NCI-H226 (cell line): ENCODE measurements around the gene KCTD1.
A peak's percentile ranks its signal among the peaks of the same experiment; 100 is the strongest.

Experiments
- DNase-seq: peaks from one replicate; pipeline ENCODE4 v3.0.0-alpha.2; 2015

Gene KCTD1

GRCh38 chr18:26549263-26550094, 1.1 kb upstream of the KCTD1 start:
- DNase-seq = peak; percentile 80

GRCh38 chr18:26547646-26548414, 523 bp downstream of the KCTD1 start:
- DNase-seq = no peak

DNA sequence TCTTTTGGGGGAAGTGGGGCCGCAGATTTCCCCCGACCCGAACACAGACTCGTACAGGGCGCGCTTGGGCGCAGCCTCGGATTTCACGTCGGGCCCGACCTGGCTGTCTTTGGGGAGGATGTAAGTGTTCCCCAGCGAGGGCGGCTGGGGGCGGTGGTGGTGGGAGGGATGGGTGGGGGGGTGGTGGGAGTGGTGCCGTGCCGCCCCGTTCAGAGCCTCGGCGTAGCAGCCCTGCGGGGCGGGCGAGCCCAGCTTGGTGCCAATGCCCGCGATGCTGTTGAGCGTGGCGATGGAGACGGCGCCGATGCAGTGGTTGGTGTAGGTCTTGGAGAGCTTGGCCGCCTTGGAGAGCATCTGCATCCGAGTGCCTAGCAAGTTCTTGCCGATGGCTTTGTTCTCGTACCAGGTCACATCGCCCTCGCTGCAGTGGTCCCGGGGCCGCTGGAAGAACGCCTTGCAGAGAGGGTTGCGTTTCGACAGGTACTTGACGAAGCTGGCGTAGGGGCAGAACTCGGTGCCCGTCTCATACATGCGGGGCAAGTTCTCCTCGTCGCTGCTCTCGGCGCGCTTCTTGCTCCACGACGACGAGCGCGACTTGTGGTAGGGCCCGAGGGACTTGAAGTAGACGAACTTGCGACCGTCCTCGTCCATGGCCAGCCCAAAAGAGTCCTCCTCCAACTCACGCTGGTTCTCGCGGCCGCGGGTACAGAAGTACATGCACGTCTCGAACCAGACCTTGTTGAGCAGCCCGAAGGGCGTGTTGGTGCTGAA, 1.3 kb downstream of the KCTD1 start:
- DNase-seq = no peak

- DNase-seq = no peak
Observed at GRCh38 chr18:26546170-26546874, 2.0 kb downstream of the KCTD1 start.

- DNase-seq = no peak
Observed at GRCh38 chr18:26545335-26546123, 2.8 kb downstream of the KCTD1 start.

- no peak for DNase-seq
Observed at GRCh38 chr18:26544451-26544850, 3.9 kb downstream of the KCTD1 start.

DNA sequence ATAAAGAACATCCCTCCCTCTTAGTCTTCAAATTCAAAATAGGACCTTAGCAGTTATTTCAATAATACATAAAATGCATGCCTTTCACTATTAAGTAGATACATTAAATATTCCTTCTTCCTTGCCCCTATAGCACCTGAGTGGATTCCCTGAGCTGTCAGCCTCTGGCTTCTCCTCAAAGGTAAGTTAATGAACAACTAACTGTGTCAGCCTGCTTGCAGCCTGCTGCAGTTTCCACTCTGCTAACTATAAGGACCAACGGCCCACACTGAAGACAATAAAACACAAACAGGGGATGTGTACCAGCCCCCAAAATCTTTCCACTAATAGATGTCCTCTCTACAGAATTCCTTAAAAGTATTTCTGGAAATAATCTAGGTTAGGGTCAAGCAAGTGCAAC, 5.0 kb downstream of the KCTD1 start:
- DNase-seq = no peak

GRCh38 chr18:26540043-26540628, 8.2 kb downstream of the KCTD1 start:
- DNase-seq = peak; percentile 57

DNA sequence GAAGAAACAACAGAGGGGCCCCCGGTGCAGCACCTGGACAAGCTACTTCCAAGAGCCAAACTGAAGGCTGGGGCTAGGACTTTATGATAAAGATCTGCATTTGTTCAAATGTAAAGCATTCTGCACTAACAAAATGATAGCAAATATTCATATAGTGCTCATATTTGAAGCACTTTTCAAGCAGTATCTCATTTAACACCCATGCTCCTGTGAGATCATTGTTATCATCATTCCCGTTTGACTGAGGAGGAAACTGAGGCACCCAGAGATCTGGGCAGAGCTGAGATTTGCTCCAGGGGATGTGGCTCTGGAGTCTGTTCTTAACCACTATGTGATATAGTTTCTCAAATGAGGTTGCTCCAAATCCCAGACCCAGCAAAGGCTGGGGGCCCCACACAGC, 9.8 kb downstream of the KCTD1 start:
- no peak for DNase-seq

DNA sequence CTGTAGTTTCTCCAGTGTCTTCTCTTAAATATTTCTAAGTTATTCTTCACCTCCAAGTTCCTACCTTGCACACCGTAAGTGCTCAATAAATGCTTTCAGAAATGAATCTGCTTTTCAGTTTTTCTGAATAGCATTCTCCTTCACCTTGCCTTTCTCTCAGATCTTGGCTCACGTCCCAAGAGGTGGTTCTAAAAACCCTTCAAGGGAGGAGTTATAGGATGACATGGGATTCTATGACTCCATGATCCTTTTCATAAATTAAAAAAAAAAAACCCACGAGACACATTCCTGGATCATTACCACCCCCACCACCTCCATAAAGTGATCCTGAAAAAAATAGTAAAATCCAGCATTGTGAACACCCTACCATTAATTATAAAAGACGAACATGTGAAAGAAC, 11.7 kb downstream of the KCTD1 start:
- peak; percentile 45 for DNase-seq

DNA sequence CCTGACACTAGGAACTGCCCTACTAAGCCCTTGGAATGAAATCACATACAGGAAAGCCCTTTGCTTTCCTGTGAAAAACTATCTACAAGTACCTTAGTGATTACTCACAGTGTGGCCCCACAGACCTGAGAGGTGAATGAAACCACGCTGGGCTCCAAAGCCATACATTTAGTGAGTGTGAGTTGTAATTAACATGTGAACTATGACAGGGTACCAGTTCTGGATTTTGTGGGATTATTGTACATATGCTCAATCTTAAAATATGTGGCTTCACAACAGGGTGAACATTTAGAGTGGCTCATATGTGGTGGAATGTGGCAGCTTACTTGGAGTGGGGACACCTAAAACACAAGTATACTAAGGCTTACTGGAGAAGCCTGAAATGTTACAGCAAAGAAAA, 12.3 kb downstream of the KCTD1 start:
- DNase-seq = peak; percentile 60

DNA sequence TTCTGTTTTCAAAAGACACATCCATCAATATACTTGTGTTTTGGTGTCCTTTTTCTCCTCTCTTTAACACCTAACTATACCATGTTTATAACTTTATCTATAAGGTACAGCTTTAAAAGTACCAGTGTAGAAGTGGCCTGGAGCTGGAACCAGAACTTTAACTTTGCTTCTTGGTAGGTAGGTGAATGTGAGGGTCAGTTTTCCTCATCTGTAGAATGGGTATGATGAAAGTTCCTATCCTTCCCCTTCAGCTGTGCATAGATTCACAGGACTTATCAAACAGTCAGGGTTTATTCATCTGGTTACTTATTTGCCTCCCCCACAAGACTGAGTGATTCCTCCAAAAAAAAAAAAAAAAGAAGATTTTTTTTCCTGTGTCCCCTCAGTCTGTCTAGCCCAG, 12.7 kb downstream of the KCTD1 start:
- DNase-seq = no peak

- no peak for DNase-seq
Observed at GRCh38 chr18:26532367-26533340, 15.7 kb downstream of the KCTD1 start.

GRCh38 chr18:26531605-26532298, 16.6 kb downstream of the KCTD1 start:
- no peak for DNase-seq

GRCh38 chr18:26526966-26527234, 21.5 kb downstream of the KCTD1 start:
- DNase-seq = no peak

DNA sequence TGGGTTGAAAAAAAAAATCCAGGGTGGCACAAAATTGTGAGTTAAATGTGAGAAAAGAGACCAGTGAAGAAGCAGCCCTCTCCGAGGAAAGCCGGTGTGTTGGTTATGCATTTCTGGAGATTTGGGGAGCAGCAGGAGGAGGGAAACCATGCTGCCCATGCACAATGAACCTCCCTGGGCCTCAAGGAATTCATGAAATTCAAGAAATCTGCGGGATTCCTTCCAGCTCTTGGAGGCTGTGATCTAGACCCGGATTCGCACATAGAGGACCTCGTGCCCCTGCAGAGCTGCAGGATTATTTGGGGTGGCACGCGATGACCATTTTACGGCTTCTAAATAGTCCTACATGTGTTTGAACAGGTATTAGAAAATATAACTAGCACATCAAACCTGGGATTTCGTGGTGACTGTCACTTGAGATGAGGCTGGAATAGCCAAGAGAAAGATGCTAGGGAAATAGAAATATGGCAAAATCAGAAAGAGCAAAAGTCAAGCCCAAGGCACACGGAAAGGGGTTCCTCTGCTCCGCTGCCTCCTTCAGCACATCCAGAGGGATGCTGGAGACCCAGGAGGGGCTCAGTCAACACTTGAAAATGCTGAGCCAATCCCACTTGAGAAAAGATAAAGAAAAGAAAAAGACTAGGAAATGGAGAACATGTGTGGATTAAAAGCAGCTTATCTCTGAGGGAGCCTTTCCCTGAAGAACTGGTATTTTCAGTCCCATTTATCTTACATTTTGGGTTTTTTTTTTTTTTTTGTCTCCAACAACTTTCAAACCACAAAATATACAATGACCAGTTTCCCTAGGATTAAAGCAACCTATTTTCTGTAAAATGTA, 22.0 kb downstream of the KCTD1 start:
- no peak for DNase-seq

DNA sequence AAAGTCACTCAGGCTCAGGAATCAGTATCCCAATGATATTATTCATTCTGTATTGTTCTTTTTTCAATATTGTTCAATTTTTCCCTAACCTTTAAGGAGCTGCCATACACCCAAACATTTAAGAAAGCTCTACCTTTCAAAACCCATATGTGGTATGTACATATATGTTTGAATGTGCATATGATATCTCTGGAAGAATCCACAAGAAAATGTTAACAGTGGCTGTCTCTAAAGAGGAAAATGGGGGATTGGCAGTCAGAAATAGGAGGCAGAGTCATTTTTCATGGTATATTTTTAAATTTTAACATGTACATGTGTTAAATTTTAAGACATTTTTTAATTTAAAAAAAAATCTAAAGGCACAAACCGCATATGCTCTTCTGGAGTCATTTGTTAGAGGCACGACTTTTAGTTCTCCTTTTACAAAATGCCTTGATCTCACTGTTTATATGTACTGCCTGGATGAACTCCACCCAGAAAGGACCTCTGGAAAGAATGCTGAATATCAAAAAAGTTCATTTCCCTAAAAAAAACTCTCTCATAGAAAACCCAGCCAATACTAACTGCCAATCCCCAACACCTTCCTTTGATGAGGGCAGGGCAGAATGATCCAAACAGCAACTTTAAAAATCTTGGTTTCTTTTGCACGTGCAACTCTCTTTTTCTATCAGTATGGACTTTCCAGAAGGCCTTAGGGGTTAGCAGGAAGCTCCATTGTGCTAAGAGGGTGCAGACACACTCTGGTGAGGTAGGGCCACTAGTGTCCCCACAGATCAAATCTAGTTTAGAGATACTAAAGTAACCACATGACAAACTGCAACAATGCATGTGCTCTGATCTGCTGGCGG, 23.6 kb downstream of the KCTD1 start:
- DNase-seq = no peak

DNA sequence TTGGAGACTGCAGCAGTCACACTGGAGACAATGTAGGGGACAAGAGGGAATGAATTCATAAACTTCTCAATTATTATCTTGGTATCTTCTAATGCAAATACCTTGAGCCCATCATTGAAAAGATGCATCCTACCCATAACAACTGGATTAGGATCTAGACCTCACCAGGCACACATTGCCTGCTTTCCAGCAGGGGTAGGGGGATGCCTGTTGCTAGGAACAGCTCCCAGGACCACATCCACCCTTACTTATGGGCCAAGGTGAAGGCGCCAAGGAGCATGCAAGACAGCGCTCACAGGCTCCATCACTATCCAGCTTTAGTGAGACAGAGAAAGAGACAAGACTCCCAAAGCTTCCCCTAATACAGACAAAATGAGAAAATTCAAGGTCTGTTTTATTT, 24.4 kb downstream of the KCTD1 start:
- DNase-seq = no peak
